ENCODE measurements around the gene AGAP2. TPM values are rescaled to one million over a fixed set of nuclear protein-coding genes. Genes with fewer than 3 reads are reported as not detected.

The AGAP2 gene
- total and polyA plus RNA-seq, 2 of the 13 experiments (the other 11 are each of a cell fraction or from before 2014, with no cell fraction given), result 0.38 to 0.45 TPM

GRCh38 chr12:57782608-57783465 lies 44.3 kb upstream of the AGAP2 start, which contains the start of gene TSFM (continued):
- TF ChIP-seq ZNF687 (CRISPR knock-in tag; IDR thresholded peaks at IDR 0.05) (peak; percentile 89), HNF4A (CRISPR knock-in tag; IDR thresholded peaks at IDR 0.05) (peak; percentile 14; the same call in 1 of the 2 replicates), BRD4 (CRISPR knock-in tag; IDR thresholded peaks at IDR 0.05) (peak; percentile 82), ZNF318 (CRISPR knock-in tag; IDR thresholded peaks at IDR 0.05) (0 out of 2 replicates have a peak, but pooled peaks have one; percentile 50), FOXA1 (IDR thresholded peaks at IDR 0.05) (no peak), FOXA1 (CRISPR knock-in tag; IDR thresholded peaks at IDR 0.05) (peak; percentile 76), HIC2 (CRISPR knock-in tag; IDR thresholded peaks at IDR 0.05; ENCODE audit: low read depth) (no peak), ZFP36 (IDR thresholded peaks at IDR 0.05; ENCODE audit: borderline replicate concordance, low read depth, low read length, partially characterized antibody) (no peak), ZNF607 (CRISPR knock-in tag; IDR thresholded peaks at IDR 0.05; ENCODE audit: borderline replicate concordance) (peak; percentile 85), KLF16 (CRISPR knock-in tag; IDR thresholded peaks at IDR 0.05) (peak in 1 of 2 experiments; percentile 97; a peak in 2 of 4 replicates), ZNF326 (CRISPR knock-in tag; IDR thresholded peaks at IDR 0.05; ENCODE audit: borderline replicate concordance) (no peak), SALL1 (CRISPR knock-in tag; IDR thresholded peaks at IDR 0.05) (peak; percentile 88), ZNF235 (CRISPR knock-in tag; IDR thresholded peaks at IDR 0.05; ENCODE audit: borderline replicate concordance) (peak; percentile 66; the same call in 1 of the 2 replicates), MIXL1 (CRISPR knock-in tag; IDR thresholded peaks at IDR 0.05) (peak; percentile 71; the same call in 1 of the 2 replicates)
